ENCODE measurements around the gene MBOAT1. TPM values are rescaled to one million over a fixed set of nuclear protein-coding genes. Genes with fewer than 3 reads are reported as not detected.

The MBOAT1 gene
- total RNA-seq, 2 donors from 2014 or later: 54.7 to 72.6 TPM

- DNase-seq (no peak), ATAC-seq (no peak)
- intact Hi-C loops (cut with DNase I, micrococcal nuclease): no loop called here
Measured at GRCh38 chr6:20208687-20209378, 3.4 kb downstream of the MBOAT1 start.

DNA sequence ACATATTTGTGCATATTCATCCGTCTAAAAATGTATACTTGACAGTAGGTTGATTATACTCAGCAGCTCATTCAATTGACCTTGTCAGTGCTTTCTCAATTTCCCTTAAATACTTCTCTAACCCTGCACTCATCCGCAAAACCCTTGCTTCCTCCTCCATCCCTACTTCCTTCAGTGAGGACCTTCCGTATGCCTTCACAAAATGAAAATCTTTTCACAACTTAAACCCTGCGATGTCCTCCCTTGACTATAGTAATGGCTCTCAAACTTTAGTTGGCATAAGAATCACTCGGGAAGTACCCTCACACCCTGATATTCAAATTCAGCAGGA, 5.2 kb downstream of the MBOAT1 start:
- no peak for ATAC-seq
- DNase-seq: no peak
- intact Hi-C loops (cut with DNase I, micrococcal nuclease): no loop called here

DNA sequence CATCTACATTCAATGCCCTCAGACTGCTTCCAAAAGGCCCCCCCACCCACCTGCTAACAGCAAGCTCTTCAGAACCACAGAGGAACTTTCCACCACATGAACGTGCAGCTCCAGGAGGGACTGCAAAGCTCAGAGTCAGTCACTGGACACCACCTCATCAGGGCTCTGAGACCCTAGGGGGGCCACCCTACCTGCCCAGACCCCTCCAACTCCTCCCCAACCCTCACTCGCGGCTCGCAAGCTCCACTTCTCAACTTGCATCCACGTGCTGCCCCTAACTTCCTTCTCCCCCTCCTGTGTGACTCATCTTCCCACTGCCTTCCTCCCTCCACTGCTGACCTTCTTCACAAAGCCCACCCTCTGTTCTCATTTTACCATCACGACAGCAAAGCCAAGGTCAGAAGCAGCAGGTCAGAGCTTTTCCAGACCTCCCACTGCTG, 6.5 kb downstream of the MBOAT1 start:
- DNase-seq (no peak), ATAC-seq (no peak)
- intact Hi-C loops (cut with DNase I, micrococcal nuclease): no loop called here

DNA sequence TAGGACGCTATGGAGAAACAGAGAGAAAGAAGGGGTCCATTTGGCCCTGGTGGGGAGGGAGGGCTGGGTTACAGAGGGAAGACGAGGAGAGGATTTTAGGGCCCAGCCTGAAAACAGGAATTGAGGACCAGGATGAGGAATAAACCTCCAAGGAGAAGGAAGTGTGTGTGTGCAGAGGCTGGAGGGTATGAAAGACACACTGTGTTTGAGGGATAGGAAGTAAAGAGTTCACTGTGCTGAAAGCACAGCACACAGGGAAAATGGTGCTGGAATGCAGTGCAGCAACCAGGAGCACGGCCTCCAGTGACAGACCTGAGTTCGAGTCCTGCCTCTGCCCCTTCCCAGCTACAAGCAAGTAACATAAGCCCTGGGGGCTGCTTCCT, 7.8 kb downstream of the MBOAT1 start:
- no peak for DNase-seq
- intact Hi-C loops (cut with DNase I, micrococcal nuclease): no loop called here
- ATAC-seq: peak; percentile 28

DNA sequence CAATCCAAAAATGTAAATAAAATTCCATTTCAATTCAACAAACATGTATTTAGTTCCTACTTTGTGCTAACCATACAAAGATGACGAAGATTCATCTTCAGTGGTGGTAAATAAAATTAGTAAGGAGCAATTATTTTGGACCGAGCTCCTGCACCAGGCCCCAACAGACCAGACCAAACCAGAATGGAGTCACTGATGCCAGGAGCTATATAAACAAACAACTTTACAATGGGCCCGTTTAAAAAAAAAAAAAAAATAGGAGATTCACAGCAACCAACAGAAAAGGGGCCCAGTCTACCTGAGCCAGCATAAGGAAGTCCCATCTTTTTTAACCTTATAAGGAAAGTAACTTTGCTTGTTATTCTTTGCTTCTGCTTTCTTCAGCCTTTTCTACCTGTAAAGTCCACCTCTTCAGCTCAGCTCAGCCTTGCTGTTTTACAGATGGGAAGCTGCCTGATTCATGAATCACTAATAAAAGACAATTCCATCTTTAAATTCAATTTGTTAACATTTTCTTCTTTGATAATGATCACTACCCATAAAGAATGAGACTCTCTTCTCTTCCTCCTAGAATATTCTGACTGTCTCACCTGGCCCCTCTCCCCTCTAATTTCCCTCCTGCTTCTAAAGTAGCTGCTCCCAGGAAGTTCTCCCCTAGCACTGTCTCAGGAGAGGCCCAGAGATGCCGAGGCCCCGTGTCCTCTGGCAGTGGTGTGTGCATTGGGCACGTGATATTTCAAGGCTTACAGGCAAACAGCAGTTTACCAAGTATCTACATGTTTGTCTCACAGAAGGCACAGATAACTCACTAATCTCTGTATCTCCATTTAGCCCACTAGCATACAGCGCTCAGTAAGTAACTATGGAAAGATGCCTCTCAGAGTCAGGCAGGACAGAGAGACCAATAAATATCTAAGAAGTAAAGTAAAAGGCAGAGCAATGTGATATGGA, 8.4 kb downstream of the MBOAT1 start:
- no peak for DNase-seq
- ATAC-seq: no peak
- intact Hi-C loops (cut with DNase I, micrococcal nuclease): no loop called here

DNA sequence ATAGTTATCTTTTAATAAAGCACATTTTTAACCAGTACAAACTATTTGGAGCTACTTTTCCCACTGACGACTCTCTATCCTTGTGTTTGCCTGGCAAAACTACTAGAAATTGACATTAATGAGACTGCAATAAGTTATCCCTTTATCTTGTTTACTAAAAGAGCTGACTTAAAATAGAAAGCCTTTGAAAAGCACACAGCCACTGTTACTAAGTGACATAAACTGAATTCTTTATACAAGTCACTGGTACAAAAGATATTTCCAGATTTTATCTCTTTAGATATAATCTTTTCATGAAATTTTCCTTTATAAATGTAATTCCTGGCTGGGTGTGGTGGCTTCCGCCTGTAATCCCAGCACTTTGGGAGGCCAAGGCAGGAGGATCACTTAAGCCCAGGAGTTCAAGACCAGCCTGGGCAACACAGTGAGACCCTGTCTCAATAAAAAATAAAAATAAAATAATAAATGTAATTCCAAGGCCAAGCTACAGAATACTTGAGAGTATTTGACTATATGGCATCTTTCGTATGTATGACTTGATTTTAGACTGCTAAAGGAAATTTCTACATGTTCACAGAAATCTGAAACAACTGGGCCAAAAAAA, 9.5 kb downstream of the MBOAT1 start:
- no peak for ATAC-seq

GRCh38 chr6:20202324-20202658, 10.0 kb downstream of the MBOAT1 start:
- DNase-seq: no peak
- intact Hi-C loops (cut with DNase I, micrococcal nuclease): no loop called here
- ATAC-seq: no peak

More for the DNA sequence above, 9.5 kb downstream of the MBOAT1 start:
- no peak for DNase-seq
- intact Hi-C loops (cut with DNase I, micrococcal nuclease): no loop called here

GRCh38 chr6:20200761-20201630, 11.3 kb downstream of the MBOAT1 start:
- ATAC-seq (no peak), DNase-seq (no peak)
- intact Hi-C loops (cut with DNase I, micrococcal nuclease): no loop called here

- intact Hi-C loops (cut with DNase I, micrococcal nuclease): no loop called here
- peak in 1 of 2 donors; percentile 47 for DNase-seq
- peak; percentile 90 for ATAC-seq
Measured at GRCh38 chr6:20198775-20199174, 13.5 kb downstream of the MBOAT1 start.

DNA sequence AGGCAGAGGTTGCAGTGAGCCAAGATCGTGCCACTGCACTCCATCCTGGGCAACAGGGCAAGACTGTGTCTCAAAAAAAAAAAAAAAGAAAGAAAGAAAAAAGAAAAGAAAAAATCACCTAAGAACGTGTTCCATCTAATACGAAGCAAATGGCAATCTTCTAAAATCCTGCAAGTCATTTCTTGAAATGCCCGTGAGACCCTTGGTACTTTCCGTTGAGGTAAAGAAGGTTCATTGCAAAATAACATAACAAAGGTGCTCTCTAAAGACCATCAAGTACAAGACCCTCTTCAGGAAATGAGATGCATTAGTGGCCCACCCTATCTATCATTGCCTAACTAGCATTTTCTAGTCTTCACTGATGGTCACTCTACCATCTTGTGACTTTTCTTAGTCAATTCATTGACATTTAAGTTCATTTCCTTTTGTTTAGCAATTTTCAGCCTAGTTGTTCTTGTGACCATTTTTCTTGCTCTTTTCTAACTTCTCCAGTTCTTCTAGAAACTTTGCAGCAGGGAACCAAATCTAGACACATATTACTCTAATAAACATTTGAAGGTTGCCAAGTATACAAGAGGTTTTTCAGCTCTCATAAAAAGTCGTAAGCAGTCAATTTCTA, 14.0 kb downstream of the MBOAT1 start:
- DNase-seq: no peak
- no peak for ATAC-seq
- intact Hi-C loops (cut with DNase I, micrococcal nuclease): no loop called here

DNA sequence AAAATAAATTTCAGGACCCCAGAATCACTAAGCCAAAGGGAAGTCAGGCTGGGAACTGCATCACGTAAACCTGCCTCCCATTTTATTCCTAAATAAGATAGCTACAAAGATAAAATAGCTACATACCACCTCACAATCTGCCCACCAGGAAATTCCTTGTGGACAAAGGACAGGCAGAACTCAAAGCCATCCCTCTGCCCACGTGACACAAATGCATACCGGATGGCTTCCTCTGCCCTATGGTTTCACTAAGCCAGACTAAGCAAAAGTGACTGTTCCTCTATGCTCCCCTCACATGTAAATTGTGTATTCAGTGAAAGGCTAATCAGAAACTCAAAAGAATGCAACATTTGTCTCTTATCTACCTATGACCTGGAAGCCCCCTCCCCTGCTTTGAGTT, 15.0 kb downstream of the MBOAT1 start:
- DNase-seq (no peak), ATAC-seq (no peak)
- intact Hi-C loops (cut with DNase I, micrococcal nuclease): no loop called here

- DNase-seq (no peak), ATAC-seq (peak; percentile 77)
- intact Hi-C loops (cut with DNase I, micrococcal nuclease): no loop called here
Measured at GRCh38 chr6:20192625-20193024, 19.6 kb downstream of the MBOAT1 start.

DNA sequence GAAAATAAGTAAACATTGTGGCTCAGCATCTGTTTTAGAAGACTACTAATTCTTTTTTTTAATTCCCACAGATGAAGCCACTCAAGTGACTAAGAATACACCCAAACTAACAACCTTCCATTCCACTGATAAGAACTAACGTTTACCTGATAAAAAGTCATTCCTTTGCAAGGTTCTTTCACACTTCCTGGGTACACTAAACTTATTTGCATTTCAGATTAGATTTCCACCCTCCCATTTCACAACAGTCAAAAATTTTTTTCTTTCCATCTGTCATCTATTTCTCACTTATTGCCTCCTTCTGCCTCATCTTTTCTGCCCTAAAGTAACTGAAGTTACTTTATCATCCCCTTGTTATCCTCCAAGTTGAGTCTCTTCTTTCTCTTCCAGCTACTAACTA, 20.3 kb downstream of the MBOAT1 start:
- ATAC-seq (peak; percentile 72), DNase-seq (no peak)
- intact Hi-C loops (cut with DNase I, micrococcal nuclease): no loop called here

- intact Hi-C loops (cut with DNase I, micrococcal nuclease): no loop called here
- DNase-seq (no peak), ATAC-seq (no peak)
Measured at GRCh38 chr6:20188630-20189075, 23.6 kb downstream of the MBOAT1 start.

DNA sequence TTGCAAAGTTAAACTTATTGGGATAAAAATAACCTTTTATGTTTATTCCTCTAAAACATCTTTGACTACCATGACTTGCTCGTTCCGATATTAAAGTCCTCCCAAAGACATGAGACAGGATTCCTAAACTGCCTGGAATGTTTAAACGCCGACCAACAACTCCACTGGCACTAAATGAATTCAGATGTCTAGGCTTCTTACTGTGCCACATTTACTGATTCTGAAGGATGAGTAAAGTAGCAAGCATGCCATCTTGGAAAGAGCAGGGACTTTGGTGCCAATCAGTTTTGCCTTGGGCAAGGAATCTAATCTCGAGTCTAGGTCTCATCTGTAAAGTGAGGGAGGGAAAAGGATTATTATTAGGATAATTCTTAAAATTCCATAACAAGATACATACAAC, 25.3 kb downstream of the MBOAT1 start:
- ATAC-seq: no peak
- intact Hi-C loops (cut with DNase I, micrococcal nuclease): no loop called here
- DNase-seq: no peak

- intact Hi-C loops (cut with DNase I, micrococcal nuclease): no loop called here
- DNase-seq (no peak), ATAC-seq (no peak)
Measured at GRCh38 chr6:20183706-20184105, 28.6 kb downstream of the MBOAT1 start.

- intact Hi-C loops (cut with DNase I, micrococcal nuclease): no loop called here
- ATAC-seq (peak; percentile 98), DNase-seq (peak; percentile 90 to 93)
Measured at GRCh38 chr6:20182926-20183521, 29.2 kb downstream of the MBOAT1 start.

- intact Hi-C loops (cut with DNase I, micrococcal nuclease): no loop called here
- no peak for DNase-seq
- ATAC-seq: no peak
Measured at GRCh38 chr6:20182069-20182468, 30.2 kb downstream of the MBOAT1 start.

Data from left colon (tissue), 2 donors.